Measurements from ENCODE around the gene EFHC2. TPM values are rescaled to one million over a fixed set of nuclear protein-coding genes. Genes with fewer than 3 reads are reported as not detected.

The EFHC2 gene
- total RNA-seq, 4 donors from 2014 or later, result 0.11 TPM; not detected in 3

DNA sequence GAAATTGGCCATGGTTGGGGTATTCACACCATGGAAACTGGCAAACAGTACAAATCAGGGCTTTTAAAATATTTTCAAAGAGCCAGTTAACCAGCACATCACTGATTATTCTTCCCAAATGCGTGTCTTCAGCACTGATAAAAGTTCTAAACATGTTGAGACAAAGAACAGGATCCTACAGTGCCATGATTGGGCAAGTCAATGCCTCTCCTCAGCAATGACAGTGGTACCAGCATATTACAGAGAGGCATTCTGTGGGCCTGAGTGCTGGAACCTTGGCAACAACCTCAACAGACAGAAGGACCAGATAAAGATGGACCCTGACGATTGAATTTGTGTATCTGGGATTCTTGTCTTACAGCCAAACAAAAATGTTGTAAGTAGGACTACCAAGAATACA is 108.9 kb downstream of the EFHC2 start:
- in situ Hi-C loops (cut with MboI; ENCODE audit: low sequenced_read_pairs in 4 of 4) (no loop called here), intact Hi-C loops (cut with DNase I; ENCODE audit: low total_unique reads) (no loop called here)
- Histone ChIP-seq H3K4me1 (no peaks in the 10 kb centered on the region), H3K9me3 (no peaks in the 10 kb centered on the region), H3K27ac (no peak overlapping the region), H3K4me3 (no peak overlapping the region), H3K27me3 (peaks cover 0 to 4% (median 0%) of the 10 kb centered on the region in 3 donors), H3K36me3 (no peaks in the 10 kb centered on the region)
- no peak for TF ChIP-seq POLR2A (IDR thresholded peaks at IDR 0.05)
- TF ChIP-seq, protein P1, sequence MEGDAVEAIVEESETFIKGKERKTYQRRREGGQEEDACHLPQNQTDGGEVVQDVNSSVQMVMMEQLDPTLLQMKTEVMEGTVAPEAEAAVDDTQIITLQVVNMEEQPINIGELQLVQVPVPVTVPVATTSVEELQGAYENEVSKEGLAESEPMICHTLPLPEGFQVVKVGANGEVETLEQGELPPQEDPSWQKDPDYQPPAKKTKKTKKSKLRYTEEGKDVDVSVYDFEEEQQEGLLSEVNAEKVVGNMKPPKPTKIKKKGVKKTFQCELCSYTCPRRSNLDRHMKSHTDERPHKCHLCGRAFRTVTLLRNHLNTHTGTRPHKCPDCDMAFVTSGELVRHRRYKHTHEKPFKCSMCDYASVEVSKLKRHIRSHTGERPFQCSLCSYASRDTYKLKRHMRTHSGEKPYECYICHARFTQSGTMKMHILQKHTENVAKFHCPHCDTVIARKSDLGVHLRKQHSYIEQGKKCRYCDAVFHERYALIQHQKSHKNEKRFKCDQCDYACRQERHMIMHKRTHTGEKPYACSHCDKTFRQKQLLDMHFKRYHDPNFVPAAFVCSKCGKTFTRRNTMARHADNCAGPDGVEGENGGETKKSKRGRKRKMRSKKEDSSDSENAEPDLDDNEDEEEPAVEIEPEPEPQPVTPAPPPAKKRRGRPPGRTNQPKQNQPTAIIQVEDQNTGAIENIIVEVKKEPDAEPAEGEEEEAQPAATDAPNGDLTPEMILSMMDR (IDR thresholded peaks at IDR 0.05 in 4 of 5, conservative IDR thresholded peaks at IDR 0.05 in 1 of 5), result no peak
- ATAC-seq, result no peak
- no peak for DNase-seq

DNA sequence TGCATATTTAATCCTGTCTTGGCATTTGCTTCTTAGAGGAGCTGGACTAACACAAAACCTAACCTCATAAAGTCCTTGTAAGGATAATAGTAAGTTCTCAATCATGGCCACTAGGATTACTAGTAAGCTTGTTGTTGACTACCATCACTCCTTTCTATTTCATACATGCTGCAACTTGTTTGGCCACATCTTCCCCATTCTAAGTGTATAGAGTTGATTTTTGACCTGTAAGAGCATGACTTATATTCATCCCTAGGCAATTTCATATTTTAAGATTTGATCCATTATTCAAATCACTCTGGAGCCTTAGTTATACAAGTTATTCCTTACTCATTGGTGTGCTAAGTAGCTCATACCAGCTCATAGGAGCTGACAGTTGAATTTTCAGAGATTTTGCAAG is 109.4 kb downstream of the EFHC2 start:
- no peaks in the 10 kb centered on the region for H3K36me3 ChIP-seq
- no peak overlapping the region for H3K4me3 ChIP-seq
- in situ Hi-C loops (cut with MboI; ENCODE audit: low sequenced_read_pairs in 4 of 4) (no loop called here), intact Hi-C loops (cut with DNase I; ENCODE audit: low total_unique reads) (no loop called here)
- ATAC-seq (no peak), DNase-seq (no peak)
- no peak for TF ChIP-seq POLR2A (IDR thresholded peaks at IDR 0.05)
- TF ChIP-seq, protein P1 (IDR thresholded peaks at IDR 0.05 in 4 of 5, conservative IDR thresholded peaks at IDR 0.05 in 1 of 5), result no peak
- no peaks in the 10 kb centered on the region for H3K27me3 ChIP-seq
- H3K4me1 ChIP-seq, result no peaks in the 10 kb centered on the region
- H3K27ac ChIP-seq, result no peak overlapping the region
- H3K9me3 ChIP-seq, result no peaks in the 10 kb centered on the region

DNA sequence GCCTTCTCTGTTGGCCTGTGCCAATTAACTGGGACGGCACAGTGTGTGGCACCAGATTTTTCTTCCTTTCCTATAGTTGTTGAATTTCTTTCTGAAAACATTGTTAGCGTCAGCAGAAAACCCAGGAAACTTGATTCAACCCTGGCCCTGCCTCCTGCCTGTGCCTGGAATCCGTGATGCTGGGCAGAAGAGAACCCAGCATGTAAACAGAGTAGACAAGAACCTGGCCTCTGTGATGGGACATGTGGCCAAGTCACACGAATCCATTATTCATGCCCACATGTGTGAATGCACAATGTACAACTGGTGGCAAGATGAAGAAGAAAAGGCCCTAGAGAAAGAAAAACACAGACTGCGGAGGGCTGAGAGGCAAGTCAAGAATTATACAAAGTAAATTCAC is 111.4 kb downstream of the EFHC2 start:
- in situ Hi-C loops (cut with MboI; ENCODE audit: low sequenced_read_pairs in 4 of 4), result no loop called here

DNA sequence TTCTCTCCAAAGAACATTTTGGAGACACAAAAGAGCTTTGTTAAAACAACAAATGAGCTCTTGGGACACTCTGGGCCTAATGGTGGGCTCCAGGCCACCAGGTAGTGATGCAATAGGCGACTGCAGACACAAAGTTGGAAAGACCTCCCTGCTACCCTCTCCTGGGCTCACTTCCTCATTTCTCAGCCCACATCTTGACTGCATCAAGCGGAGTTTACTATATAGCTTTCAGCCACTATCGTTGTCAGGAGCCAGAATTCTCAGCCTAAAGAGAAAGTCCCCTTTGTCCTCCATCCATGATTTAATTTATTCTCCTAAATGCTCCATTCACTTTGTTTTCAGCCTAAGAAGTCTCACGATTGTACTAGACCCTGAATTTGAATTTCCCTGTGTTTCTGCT is 114.9 kb downstream of the EFHC2 start:
- Histone ChIP-seq H3K4me1 (no peaks in the 10 kb centered on the region), H3K9me3 (no peaks in the 10 kb centered on the region), H3K27ac (no peak overlapping the region), H3K27me3 (no peaks in the 10 kb centered on the region), H3K36me3 (no peaks in the 10 kb centered on the region), H3K4me3 (no peak overlapping the region)
- in situ Hi-C loops (cut with MboI; ENCODE audit: low sequenced_read_pairs in 4 of 4) (no loop called here), intact Hi-C loops (cut with DNase I; ENCODE audit: low total_unique reads) (no loop called here)
- ATAC-seq, result no peak
- DNase-seq, result no peak
- TF ChIP-seq, protein P1 (IDR thresholded peaks at IDR 0.05 in 4 of 5, conservative IDR thresholded peaks at IDR 0.05 in 1 of 5), result no peak
- no peak for TF ChIP-seq POLR2A (IDR thresholded peaks at IDR 0.05)

More for the DNA sequence above, 111.4 kb downstream of the EFHC2 start:
- no peak for DNase-seq
- Histone ChIP-seq H3K4me1 (no peaks in the 10 kb centered on the region), H3K4me3 (no peak overlapping the region), H3K36me3 (no peaks in the 10 kb centered on the region), H3K9me3 (no peaks in the 10 kb centered on the region), H3K27ac (no peak overlapping the region), H3K27me3 (no peaks in the 10 kb centered on the region)
- intact Hi-C loops (cut with DNase I; ENCODE audit: low total_unique reads), result no loop called here
- no peak for ATAC-seq
- TF ChIP-seq POLR2A (IDR thresholded peaks at IDR 0.05), result no peak
- TF ChIP-seq, protein P1 (IDR thresholded peaks at IDR 0.05 in 4 of 5, conservative IDR thresholded peaks at IDR 0.05 in 1 of 5), result no peak

DNA sequence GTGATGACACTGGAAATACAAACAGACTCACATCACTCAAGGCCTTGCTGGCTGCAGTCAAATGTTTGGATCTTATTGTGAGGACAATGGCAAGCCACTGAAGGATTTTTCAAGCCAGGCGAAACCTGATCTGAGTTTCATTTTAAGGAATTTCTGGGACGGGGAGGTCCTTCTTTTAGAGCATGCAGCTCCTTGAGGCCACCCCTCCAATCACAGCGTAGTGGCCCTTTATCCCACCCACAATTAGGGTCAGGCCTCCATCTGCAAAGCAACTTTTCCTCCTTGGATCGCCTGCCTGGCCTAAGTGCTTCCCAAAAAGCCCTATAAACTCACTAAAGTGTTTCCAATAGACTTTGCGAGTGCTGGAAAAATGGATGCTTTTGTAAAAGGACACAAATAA is 115.5 kb downstream of the EFHC2 start:
- H3K4me3 ChIP-seq, result no peak overlapping the region
- no peak overlapping the region for H3K27ac ChIP-seq
- in situ Hi-C loops (cut with MboI; ENCODE audit: low sequenced_read_pairs in 4 of 4) (no loop called here), intact Hi-C loops (cut with DNase I; ENCODE audit: low total_unique reads) (no loop called here)
- DNase-seq (no peak), ATAC-seq (no peak)
- no peaks in the 10 kb centered on the region for H3K9me3 ChIP-seq
- TF ChIP-seq, protein P1 (IDR thresholded peaks at IDR 0.05 in 4 of 5, conservative IDR thresholded peaks at IDR 0.05 in 1 of 5), result no peak
- no peak for TF ChIP-seq POLR2A (IDR thresholded peaks at IDR 0.05)
- H3K4me1 ChIP-seq, result no peaks in the 10 kb centered on the region
- H3K36me3 ChIP-seq, result no peaks in the 10 kb centered on the region
- no peaks in the 10 kb centered on the region for H3K27me3 ChIP-seq

All from gastrocnemius medialis (tissue), 4 donors.